PC-3 (cell line): ENCODE results near the gene LRRN4CL. TPM values are rescaled to one million over a fixed set of nuclear protein-coding genes. Genes with fewer than 3 reads are reported as not detected.

ENCODE experiments used
- ATAC-seq: fragments of 200-7000 bp; cut with Tn5 transposase; 2 replicates; pipeline ENCODE4 v1.9.1; 2020; ENCODE audit warnings: mild to moderate bottlenecking, moderate library complexity
- BruUV-seq: library from RNA; stranded (reverse); fragments of 400-500 nt; replicated peaks from 2 replicates; lab custom pipeline; 2021; lab: Mats Ljungman, UMichigan
- CTCF ChIA-PET: fragments of 300-600 bp; sonication (Branson Sonifier 250); formaldehyde crosslinking; loops from one replicate; lab custom pipeline; 2022; ENCODE audit warnings: antibody characterized with exemption; lab: Charles Lee
- POLR2A ChIA-PET: fragments of 300-600 bp; sonication (Branson Sonifier 250); formaldehyde crosslinking; loops from one replicate; lab custom pipeline; 2022; ENCODE audit warnings: antibody characterized with exemption; ENCODE audit not compliant: unreplicated experiment; lab: Charles Lee
- DNase-seq: peaks from one replicate; pipeline ENCODE4 v3.0.0-alpha.2; 2015
- H2AFZ ChIP-seq: fragments of 300-600 bp; sonication (generic); 2 replicates; pipeline ENCODE4 v1.6.0; 2016; ENCODE audit warnings: antibody characterized with exemption, low read length
- H3F3A ChIP-seq: fragments of 300-600 bp; sonication (generic); one replicate; pipeline ENCODE4 v1.6.0; 2017; ENCODE audit warnings: antibody characterized with exemption, low read length, control low read depth, mild to moderate bottlenecking; ENCODE audit not compliant: unreplicated experiment
- H3K27ac ChIP-seq: fragments of 300-600 bp; sonication (generic); 2 replicates; pipeline ENCODE4 v1.5.1; 2016; ENCODE audit warnings: mild to moderate bottlenecking, low read length
- H3K27me3 ChIP-seq: fragments of 300-600 bp; sonication (generic); 2 replicates; pipeline ENCODE4 v1.6.1; 2016; ENCODE audit warnings: low read length, mixed read lengths
- H3K36me3 ChIP-seq: fragments of 300-600 bp; sonication (generic); 2 replicates; pipeline ENCODE4 v1.6.1; 2016; ENCODE audit warnings: low read depth, mixed run types, low read length, mixed read lengths
- H3K4me1 ChIP-seq: fragments of 300-600 bp; sonication (generic); 2 replicates; pipeline ENCODE4 v1.5.1; 2016; ENCODE audit warnings: low read length; ENCODE audit not compliant: insufficient read depth
- H3K4me2 ChIP-seq: fragments of 300-600 bp; sonication (generic); 2 replicates; pipeline ENCODE4 v1.6.0; 2016; ENCODE audit warnings: low read length
- H3K4me3 ChIP-seq: fragments of 300-600 bp; sonication (generic); 2 replicates; pipeline ENCODE4 v1.5.1; 2016; ENCODE audit warnings: mild to moderate bottlenecking, low read length, mixed read lengths
- H3K79me2 ChIP-seq: fragments of 300-600 bp; sonication (generic); 2 replicates; pipeline ENCODE4 v1.6.1; 2017; ENCODE audit warnings: low read length, mixed read lengths
- H3K9ac ChIP-seq: fragments of 300-600 bp; sonication (generic); 2 replicates; pipeline ENCODE4 v1.6.0; 2016; ENCODE audit warnings: mild to moderate bottlenecking, low read length
- H3K9me2 ChIP-seq: fragments of 300-600 bp; sonication (generic); replicated peaks from 2 replicates; pipeline ENCODE4 v1.6.1; 2016; ENCODE audit warnings: mixed run types, low read length, mixed read lengths
- H3K9me3 ChIP-seq: fragments of 300-600 bp; sonication (generic); 2 replicates; pipeline ENCODE4 v1.6.1; 2016; ENCODE audit warnings: low read length, mixed read lengths
- H4K20me1 ChIP-seq: fragments of 300-600 bp; sonication (generic); 2 replicates; pipeline ENCODE4 v1.6.1; 2016; ENCODE audit warnings: low read length, mixed read lengths
- EZH2 ChIP-seq: fragments of 300-600 bp; sonication (generic); IDR thresholded peaks from one replicate; pipeline ENCODE4 v1.6.1; 2017; ENCODE audit warnings: antibody characterized with exemption, mild to moderate bottlenecking, low read length; ENCODE audit not compliant: unreplicated experiment
- EZH2phosphoT487 ChIP-seq: fragments of 300-600 bp; sonication (generic); IDR thresholded peaks from 2 replicates; pipeline ENCODE4 v1.6.1; 2018; ENCODE audit warnings: mild to moderate bottlenecking, antibody characterized with exemption, low read length, borderline replicate concordance
- intact Hi-C: fragments of 100-400 bp; cut with micrococcal nuclease; formaldehyde crosslinking; loops from 2 replicates; pipeline ENCODE4 v1.9.0; 2023
- total RNA-seq: library from RNA; depleted of rRNA; stranded (reverse); fragments of >200 nt; gene quantifications from 2 replicates; pipeline ENCODE4 v1.2.3, GENCODE V29; 2014
- TF ChIP-seq, protein P1 (sequence below): fragments of 300-600 bp; sonication (generic); conservative IDR thresholded peaks from 2 replicates; pipeline ENCODE4 v1.5.1; 2017; ENCODE audit warnings: antibody characterized with exemption, low read depth, mild to moderate bottlenecking, low read length

The LRRN4CL gene
- total RNA-seq, 1 experiment from 2014 or later: 0.51 TPM

GRCh38 chr11:62715150-62716130 lies 26.1 kb upstream of the LRRN4CL start:
- intact Hi-C loops: no loop called here
- no peak for ATAC-seq
- CTCF ChIA-PET: no interaction called here

DNA sequence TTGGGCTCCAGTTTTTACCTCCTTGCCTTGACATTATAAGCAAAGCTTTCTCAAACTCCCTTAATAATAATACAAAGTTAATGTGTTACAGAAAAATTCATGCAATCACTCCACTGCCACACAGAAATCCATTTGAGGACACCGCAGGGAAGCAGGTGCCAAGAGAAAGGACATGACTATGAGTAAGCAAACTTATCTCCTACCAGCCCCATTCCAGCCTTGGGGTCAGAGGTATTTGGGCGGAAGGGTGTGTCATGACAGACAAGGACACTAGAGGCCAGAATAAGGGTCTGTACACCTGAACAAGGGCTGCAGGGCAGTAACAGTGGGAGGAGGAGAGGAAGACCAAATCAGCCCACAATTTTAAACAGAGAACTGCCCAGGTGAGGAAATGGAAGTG lies 24.0 kb upstream of the LRRN4CL start:
- POLR2A ChIA-PET: no interaction called here
- no TSS peak for BruUV-seq
- H3K36me3 ChIP-seq: peaks cover 81% of the 10 kb centered on the region

More at GRCh38 chr11:62715150-62716130, 26.1 kb upstream of the LRRN4CL start:
- H3F3A ChIP-seq: no peaks in the 10 kb centered on the region
- POLR2A ChIA-PET: no interaction called here
- H3K27me3 ChIP-seq: no peaks in the 10 kb centered on the region
- no peaks in the 10 kb centered on the region for H3K9me2 ChIP-seq
- H3K4me1 ChIP-seq: no peaks in the 10 kb centered on the region
- H2AFZ ChIP-seq: no peak overlapping the region
- no peak overlapping the region for H3K9ac ChIP-seq
- TF ChIP-seq EZH2: no peak
- no peak for TF ChIP-seq EZH2phosphoT487
- TF ChIP-seq, protein P1, sequence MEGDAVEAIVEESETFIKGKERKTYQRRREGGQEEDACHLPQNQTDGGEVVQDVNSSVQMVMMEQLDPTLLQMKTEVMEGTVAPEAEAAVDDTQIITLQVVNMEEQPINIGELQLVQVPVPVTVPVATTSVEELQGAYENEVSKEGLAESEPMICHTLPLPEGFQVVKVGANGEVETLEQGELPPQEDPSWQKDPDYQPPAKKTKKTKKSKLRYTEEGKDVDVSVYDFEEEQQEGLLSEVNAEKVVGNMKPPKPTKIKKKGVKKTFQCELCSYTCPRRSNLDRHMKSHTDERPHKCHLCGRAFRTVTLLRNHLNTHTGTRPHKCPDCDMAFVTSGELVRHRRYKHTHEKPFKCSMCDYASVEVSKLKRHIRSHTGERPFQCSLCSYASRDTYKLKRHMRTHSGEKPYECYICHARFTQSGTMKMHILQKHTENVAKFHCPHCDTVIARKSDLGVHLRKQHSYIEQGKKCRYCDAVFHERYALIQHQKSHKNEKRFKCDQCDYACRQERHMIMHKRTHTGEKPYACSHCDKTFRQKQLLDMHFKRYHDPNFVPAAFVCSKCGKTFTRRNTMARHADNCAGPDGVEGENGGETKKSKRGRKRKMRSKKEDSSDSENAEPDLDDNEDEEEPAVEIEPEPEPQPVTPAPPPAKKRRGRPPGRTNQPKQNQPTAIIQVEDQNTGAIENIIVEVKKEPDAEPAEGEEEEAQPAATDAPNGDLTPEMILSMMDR: no peak
- H3K27ac ChIP-seq: no peak overlapping the region
- peaks cover 34% of the 10 kb centered on the region for H3K79me2 ChIP-seq
- no peak overlapping the region for H3K4me2 ChIP-seq
- no TSS peak for BruUV-seq
- no peaks in the 10 kb centered on the region for H4K20me1 ChIP-seq
- no peak overlapping the region for H3K4me3 ChIP-seq
- H3K9me3 ChIP-seq: no peaks in the 10 kb centered on the region
- DNase-seq: no peak
- peaks cover 84% of the 10 kb centered on the region for H3K36me3 ChIP-seq

More for the DNA sequence above, 24.0 kb upstream of the LRRN4CL start:
- intact Hi-C loops: no loop called here
- Histone ChIP-seq H3K27ac (no peak overlapping the region), H3K4me3 (no peak overlapping the region), H3K9ac (no peak overlapping the region), H3K9me2 (no peaks in the 10 kb centered on the region), H3K9me3 (no peaks in the 10 kb centered on the region), H3F3A (no peaks in the 10 kb centered on the region), H3K79me2 (peaks cover 22% of the 10 kb centered on the region), H3K27me3 (no peaks in the 10 kb centered on the region), H3K4me2 (no peak overlapping the region), H4K20me1 (no peaks in the 10 kb centered on the region), H3K4me1 (no peaks in the 10 kb centered on the region), H2AFZ (no peak overlapping the region)
- DNase-seq (no peak), ATAC-seq (no peak)
- TF ChIP-seq EZH2 (no peak), EZH2phosphoT487 (no peak)
- TF ChIP-seq, protein P1: no peak
- CTCF ChIA-PET: no interaction called here
